ENCODE data around the gene HERC5.

DNA sequence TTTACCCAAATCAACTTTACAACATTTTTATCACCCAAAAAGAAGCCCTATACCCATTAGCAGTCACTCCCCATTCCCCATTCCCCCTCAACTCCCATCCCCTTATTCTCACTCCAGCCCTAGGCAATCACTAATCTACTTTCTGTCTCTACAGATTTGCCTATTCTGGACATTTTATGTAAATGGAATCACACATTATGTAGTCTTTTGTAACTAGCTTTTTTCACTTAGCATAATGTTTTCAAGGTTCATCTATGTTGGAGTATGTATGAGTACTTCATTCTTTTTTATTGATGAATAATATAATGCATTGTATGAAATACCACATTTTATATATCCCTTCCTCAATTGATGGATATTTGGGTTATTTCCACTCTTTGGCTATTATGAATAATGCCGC lies 36.1 kb upstream of the HERC5 start:
- no peak for TF ChIP-seq GATA2 (IDR thresholded peaks at IDR 0.05; ENCODE audit: low read depth, low read length)
- no peak for TF ChIP-seq GATA3 (IDR thresholded peaks at IDR 0.05; ENCODE audit: low read depth, low read length)

Data from SH-SY5Y (cell line).